PC-9 (cell line): ENCODE measurements around the gene TMEM151B. TPM values are rescaled to one million over a fixed set of nuclear protein-coding genes. Genes with fewer than 3 reads are reported as not detected.

Experiments
- BruUV-seq: library from RNA; stranded (reverse); fragments of 400-500 nt; replicated peaks from 2 replicates; lab custom pipeline; 2021; lab: Mats Ljungman, UMichigan
- CTCF ChIA-PET: fragments of 300-600 bp; sonication (Branson Sonifier 250); formaldehyde crosslinking; loops from one replicate; lab custom pipeline; 2022; ENCODE audit warnings: antibody characterized with exemption; lab: Charles Lee
- POLR2A ChIA-PET: fragments of 300-600 bp; sonication (Branson Sonifier 250); formaldehyde crosslinking; loops from one replicate; lab custom pipeline; 2022; ENCODE audit warnings: antibody characterized with exemption; ENCODE audit not compliant: unreplicated experiment; lab: Charles Lee
- DNase-seq, 2 experiments: peaks; one replicate each; pipeline versions ENCODE4 v3.0.0 to v3.0.0-alpha.2; 2015 to 2022; ENCODE audit warnings: mixed read lengths in 1 of 2
- H2AFZ ChIP-seq: fragments of 200-600 bp; sonication (generic); 2 replicates; pipeline ENCODE4 v1.8.1; 2017; ENCODE audit warnings: antibody characterized with exemption
- H3F3A ChIP-seq: fragments of 200-600 bp; sonication (generic); 2 replicates; pipeline ENCODE4 v1.8.1; 2017; ENCODE audit warnings: antibody characterized with exemption, mild to moderate bottlenecking, low read depth; ENCODE audit not compliant: insufficient read depth
- H3K27ac ChIP-seq: fragments of 200-600 bp; sonication (generic); 2 replicates; pipeline ENCODE4 v1.6.1; 2016; ENCODE audit warnings: mixed run types
- H3K27me3 ChIP-seq: fragments of 200-600 bp; sonication (generic); 2 replicates; pipeline ENCODE4 v1.6.1; 2016; ENCODE audit warnings: low read depth, mixed run types; ENCODE audit not compliant: insufficient read depth
- H3K36me3 ChIP-seq: fragments of 200-600 bp; sonication (generic); 2 replicates; pipeline ENCODE4 v1.6.1; 2016; ENCODE audit warnings: low read depth, mixed run types
- H3K4me1 ChIP-seq: fragments of 200-600 bp; sonication (generic); replicated peaks from 2 replicates; pipeline ENCODE4 v1.6.1; 2016; ENCODE audit warnings: mixed run types; ENCODE audit not compliant: insufficient read depth
- H3K4me2 ChIP-seq: fragments of 200-600 bp; sonication (generic); 2 replicates; pipeline ENCODE4 v1.6.1; 2017; ENCODE audit warnings: mixed run types
- H3K4me3 ChIP-seq: fragments of 200-600 bp; sonication (generic); 2 replicates; pipeline ENCODE4 v1.6.1; 2016; ENCODE audit warnings: mixed run types
- H3K79me2 ChIP-seq: fragments of 200-600 bp; sonication (generic); 2 replicates; pipeline ENCODE4 v1.6.1; 2017; ENCODE audit warnings: low read depth, mixed run types
- H3K9me2 ChIP-seq: fragments of 200-600 bp; sonication (generic); 2 replicates; pipeline ENCODE4 v1.8.1; 2017; ENCODE audit warnings: mild to moderate bottlenecking; ENCODE audit not compliant: insufficient read depth
- H3K9me3 ChIP-seq: fragments of 200-600 bp; sonication (generic); 2 replicates; pipeline ENCODE4 v1.8.1; 2016; ENCODE audit warnings: low read depth; ENCODE audit not compliant: insufficient read depth
- H4K20me1 ChIP-seq: fragments of 200-600 bp; sonication (generic); 2 replicates; pipeline ENCODE4 v1.8.1; 2017; ENCODE audit not compliant: insufficient read depth
- EZH2 ChIP-seq: fragments of 200-600 bp; sonication (generic); IDR thresholded peaks from 2 replicates; pipeline ENCODE4 v1.8.0; 2017; ENCODE audit warnings: antibody characterized with exemption, low read depth
- intact Hi-C: fragments of 100-400 bp; cut with micrococcal nuclease; formaldehyde crosslinking; loops from one replicate; pipeline ENCODE4 v1.10.0; 2022; ENCODE audit not compliant: unreplicated experiment
- total RNA-seq: library from RNA; stranded (reverse); gene quantifications from 2 replicates; pipeline ENCODE4 v1.2.3, GENCODE V29; 2021
- TF ChIP-seq, protein P1 (sequence below): fragments of 200-600 bp; sonication (generic); conservative IDR thresholded peaks from 2 replicates; pipeline ENCODE4 v1.6.1; 2017; ENCODE audit warnings: mixed run types, antibody characterized with exemption, mild to moderate bottlenecking, moderate library complexity

TMEM151B gene
- total RNA-seq, 1 experiment from 2014 or later = not detected

DNA sequence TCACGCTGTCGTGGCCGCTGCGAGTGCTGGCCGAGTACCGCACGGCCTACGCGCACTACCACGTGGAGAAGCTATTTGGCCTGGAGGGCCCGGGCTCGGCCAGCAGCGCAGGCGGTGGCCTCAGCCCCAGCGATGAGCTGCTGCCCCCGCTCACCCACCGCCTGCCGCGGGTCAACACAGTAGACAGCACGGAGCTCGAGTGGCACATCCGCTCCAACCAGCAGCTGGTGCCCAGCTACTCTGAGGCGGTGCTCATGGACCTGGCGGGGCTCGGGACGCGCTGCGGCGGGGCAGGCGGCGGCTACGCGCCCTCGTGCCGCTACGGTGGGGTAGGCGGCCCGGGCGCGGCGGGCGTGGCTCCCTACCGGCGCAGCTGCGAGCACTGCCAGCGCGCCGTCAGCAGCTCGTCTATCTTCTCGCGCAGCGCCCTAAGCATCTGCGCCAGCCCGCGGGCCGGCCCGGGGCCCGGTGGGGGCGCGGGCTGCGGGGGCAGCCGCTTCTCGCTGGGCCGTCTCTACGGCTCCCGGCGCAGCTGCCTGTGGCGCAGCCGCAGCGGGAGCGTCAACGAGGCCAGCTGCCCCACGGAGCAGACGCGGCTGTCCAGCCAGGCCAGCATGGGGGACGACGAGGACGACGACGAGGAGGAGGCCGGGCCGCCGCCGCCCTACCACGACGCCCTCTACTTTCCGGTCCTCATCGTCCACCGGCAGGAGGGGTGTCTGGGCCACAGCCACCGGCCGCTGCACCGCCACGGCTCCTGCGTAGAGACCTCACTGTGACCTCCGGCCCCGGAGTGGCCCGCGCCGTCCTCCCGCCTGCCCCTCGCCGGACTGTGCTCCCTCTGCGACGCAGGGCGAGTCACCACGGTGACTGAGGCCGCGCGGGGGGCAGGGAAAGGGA, 5.7 kb downstream of the TMEM151B start:
- Histone ChIP-seq H3K4me2 (no peak overlapping the region), H3K4me1 (no peaks in the 10 kb centered on the region), H3K27me3 (peaks cover 10% of the 10 kb centered on the region), H3K79me2 (no peaks in the 10 kb centered on the region), H3K9me2 (no peaks in the 10 kb centered on the region), H2AFZ (no peak overlapping the region), H3K36me3 (no peaks in the 10 kb centered on the region), H3K4me3 (no peak overlapping the region), H3K9me3 (no peaks in the 10 kb centered on the region), H3F3A (no peaks in the 10 kb centered on the region), H4K20me1 (no peaks in the 10 kb centered on the region), H3K27ac (no peak overlapping the region)
- TF ChIP-seq, protein P1, sequence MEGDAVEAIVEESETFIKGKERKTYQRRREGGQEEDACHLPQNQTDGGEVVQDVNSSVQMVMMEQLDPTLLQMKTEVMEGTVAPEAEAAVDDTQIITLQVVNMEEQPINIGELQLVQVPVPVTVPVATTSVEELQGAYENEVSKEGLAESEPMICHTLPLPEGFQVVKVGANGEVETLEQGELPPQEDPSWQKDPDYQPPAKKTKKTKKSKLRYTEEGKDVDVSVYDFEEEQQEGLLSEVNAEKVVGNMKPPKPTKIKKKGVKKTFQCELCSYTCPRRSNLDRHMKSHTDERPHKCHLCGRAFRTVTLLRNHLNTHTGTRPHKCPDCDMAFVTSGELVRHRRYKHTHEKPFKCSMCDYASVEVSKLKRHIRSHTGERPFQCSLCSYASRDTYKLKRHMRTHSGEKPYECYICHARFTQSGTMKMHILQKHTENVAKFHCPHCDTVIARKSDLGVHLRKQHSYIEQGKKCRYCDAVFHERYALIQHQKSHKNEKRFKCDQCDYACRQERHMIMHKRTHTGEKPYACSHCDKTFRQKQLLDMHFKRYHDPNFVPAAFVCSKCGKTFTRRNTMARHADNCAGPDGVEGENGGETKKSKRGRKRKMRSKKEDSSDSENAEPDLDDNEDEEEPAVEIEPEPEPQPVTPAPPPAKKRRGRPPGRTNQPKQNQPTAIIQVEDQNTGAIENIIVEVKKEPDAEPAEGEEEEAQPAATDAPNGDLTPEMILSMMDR = no peak
- intact Hi-C loops = no loop called here
- ChIA-PET CTCF (interaction anchor here (0.6 kb wide), 1 partner anchor 159 kb away, joined by 3 read pairs; no protein-coding TSS in a partner anchor), POLR2A (no interaction called here)
- DNase-seq = no peak
- no TSS peak for BruUV-seq

DNA sequence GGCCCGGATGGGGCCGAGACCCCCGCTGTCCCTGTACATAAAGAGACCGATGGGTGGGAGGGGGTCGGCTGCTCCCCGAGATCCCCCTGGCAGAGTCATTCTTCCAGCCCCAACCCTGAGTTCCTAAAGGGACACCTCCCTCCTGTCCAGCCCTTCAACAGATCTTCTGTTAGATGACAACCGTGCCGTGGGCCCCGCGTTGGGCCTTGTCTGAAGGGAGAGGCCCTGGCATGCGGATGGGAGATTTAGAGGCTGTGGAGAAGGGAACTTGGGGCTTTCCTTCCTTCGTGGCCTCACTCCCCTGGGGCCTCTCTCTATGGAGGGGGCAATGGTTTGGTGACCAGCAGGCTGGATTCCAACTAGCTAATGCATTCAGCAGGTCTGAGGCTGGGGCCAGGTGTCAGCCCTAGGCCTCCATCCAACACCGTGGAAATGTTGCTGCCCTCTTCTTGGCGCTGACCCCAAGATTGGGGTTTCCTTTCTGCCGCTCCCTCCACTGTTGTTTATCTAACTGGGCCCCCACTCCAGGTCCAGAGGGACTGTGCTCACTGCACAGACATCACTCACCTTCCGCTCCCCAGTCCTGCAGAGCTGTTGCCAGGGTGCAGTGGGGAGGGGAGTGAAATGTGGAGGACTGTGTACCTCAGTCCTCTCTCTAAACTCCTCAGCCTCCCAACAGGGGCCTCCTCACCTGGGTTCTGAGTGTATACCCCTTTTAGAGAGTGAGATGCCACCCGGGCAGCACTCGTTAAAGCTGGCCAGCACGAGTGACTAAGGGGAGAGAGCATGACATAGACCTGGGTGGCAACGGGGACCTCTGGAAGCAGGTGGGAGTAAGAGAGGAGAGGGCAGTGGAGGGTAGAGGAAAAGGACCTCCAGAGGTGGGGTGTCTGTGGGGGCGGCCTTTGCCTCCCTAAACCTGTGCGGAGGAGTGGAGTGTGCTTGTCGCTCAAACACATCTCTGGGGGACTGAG, 6.7 kb downstream of the TMEM151B start:
- POLR2A ChIA-PET = no interaction called here
- TF ChIP-seq, protein P1 = no peak
- no peak for TF ChIP-seq EZH2
- peaks cover 19% of the 10 kb centered on the region for H3K27me3 ChIP-seq
- intact Hi-C loops = no loop called here
- H3K4me1 ChIP-seq = no peaks in the 10 kb centered on the region
- H2AFZ ChIP-seq = no peak overlapping the region
- no peaks in the 10 kb centered on the region for H3K9me3 ChIP-seq
- no TSS peak for BruUV-seq
- no peak overlapping the region for H3K4me2 ChIP-seq
- H3K9me2 ChIP-seq = no peaks in the 10 kb centered on the region
- DNase-seq = no peak
- H3F3A ChIP-seq = no peaks in the 10 kb centered on the region
- H3K27ac ChIP-seq = no peak overlapping the region
- no peaks in the 10 kb centered on the region for H3K36me3 ChIP-seq
- H3K4me3 ChIP-seq = no peak overlapping the region
- no peaks in the 10 kb centered on the region for H3K79me2 ChIP-seq
- H4K20me1 ChIP-seq = no peaks in the 10 kb centered on the region
- CTCF ChIA-PET = no interaction called here

DNA sequence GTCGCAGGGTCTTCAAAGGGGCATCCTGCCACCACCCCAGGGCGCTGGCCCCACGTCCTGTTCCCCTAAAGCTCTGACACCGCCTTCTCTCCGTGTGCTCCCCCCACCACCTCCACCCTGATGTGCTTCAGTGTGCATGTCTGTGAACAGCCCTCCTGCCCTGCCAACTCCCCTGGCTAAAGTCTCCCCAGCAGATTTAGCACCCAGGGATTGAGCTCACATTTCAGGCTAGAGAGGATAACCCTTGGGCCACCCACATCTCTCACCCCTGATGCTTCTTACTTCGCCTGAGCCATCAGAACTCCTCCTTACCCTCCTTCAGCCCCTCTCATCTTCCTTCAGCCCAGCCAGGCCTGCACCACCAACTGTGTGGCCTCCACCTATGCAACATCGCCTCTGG, 7.5 kb downstream of the TMEM151B start:
- Histone ChIP-seq H2AFZ (no peak overlapping the region), H3K27me3 (peaks cover 27% of the 10 kb centered on the region), H4K20me1 (no peaks in the 10 kb centered on the region), H3K79me2 (no peaks in the 10 kb centered on the region), H3K36me3 (no peaks in the 10 kb centered on the region), H3K9me3 (no peaks in the 10 kb centered on the region), H3F3A (no peaks in the 10 kb centered on the region), H3K9me2 (no peaks in the 10 kb centered on the region), H3K4me1 (no peaks in the 10 kb centered on the region), H3K27ac (no peak overlapping the region), H3K4me2 (no peak overlapping the region), H3K4me3 (no peak overlapping the region)
- POLR2A ChIA-PET = no interaction called here
- no peak for DNase-seq
- intact Hi-C loops = no loop called here
- no peak for TF ChIP-seq EZH2
- TF ChIP-seq, protein P1 = no peak
- CTCF ChIA-PET = no interaction called here
- BruUV-seq = no TSS peak
